AG08396 (cell line): ENCODE measurements around the gene TXLNB.
"Not testable (repeated sequence)": the region's sequence is repeated elsewhere in the genome, so short reads cannot be mapped to it uniquely, and the experiment has no call there.

Experiments used
- DNase-seq: peaks from one replicate; pipeline ENCODE4 v3.0.0; 2012; ENCODE audit warnings: low spot score, mixed read lengths

TXLNB gene

GRCh38 chr6:139234193-139234592 is 57.6 kb downstream of the TXLNB start:
- DNase-seq = not testable (repeated sequence)

DNA sequence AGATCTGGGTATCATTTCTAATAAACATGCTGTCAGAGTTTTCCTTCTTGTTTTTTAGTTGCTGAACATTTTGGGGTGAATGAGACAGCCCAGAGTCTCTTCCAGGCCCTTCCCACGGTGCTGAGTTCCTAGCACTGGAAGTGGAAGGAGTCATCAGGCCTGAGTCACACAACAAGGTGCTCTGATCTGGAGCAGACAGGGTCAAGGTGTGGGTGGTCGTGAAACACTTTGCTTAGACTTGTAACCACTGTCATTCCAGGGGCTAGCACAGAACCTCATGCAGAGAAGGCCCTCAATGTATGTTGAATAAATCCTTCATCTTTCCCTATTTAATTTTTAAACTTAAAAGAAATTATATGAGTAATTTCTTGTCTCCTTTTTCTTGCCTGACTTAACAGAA is 60.6 kb downstream of the TXLNB start:
- DNase-seq = no peak

DNA sequence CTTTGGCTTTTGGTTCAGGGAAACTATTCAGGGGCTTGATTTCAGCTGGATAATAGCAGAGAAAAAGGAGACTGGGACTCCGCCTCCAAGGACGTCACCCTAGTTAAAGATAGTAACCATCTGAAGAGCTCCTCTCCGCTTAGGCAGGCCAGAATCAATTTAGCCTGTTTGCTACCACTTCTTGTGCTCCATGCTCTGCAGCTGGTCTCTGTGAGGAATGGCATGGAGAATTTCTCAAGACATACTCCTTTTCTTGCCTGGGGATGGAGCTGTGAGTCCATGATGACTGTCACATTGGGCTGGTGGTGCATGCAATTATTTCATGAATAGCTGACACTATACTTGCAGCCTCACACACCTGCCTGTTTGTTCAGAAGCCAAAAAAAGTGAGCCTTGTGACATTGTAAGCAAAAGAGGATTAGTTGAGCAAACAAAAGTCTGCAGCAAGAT is 61.4 kb downstream of the TXLNB start:
- no peak for DNase-seq

DNA sequence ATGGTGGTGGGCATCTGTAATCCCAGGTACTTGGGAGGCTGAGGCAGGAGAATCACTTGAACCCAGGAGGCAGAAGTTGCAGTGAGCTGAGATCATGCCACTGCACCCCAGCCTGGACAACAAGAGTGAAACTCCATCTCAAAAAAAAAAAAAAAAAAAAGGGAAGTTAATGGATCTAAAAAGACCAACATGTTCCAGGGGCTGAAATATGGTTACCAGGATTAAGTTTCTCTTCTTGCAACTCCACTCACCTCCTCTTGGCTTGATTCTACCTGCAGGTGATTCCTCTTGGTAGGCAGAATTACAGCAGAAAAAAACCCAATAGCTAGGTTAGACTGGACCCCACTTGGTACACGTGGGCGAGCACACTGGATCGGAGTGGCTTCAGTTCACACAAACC is 63.4 kb downstream of the TXLNB start:
- DNase-seq = not testable (repeated sequence)

DNA sequence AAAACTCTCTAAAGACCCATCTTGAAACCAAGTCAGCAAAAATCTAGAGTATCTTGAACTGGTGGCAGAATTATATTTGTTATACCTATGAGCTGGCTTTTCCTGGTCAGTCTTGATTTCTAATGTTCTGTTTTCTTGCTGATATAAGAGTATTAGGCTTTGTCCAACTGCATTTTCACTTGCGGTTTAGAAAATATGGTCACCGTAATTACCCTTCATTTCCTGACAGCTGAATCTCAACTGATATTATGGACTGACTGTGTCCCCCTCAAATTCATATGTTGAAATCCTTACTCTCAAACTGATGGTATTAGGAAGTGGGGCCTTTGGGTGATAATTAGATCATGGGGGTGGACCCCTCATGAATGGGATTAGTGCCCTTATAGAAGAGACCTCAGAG is 72.1 kb downstream of the TXLNB start:
- DNase-seq = no peak

DNA sequence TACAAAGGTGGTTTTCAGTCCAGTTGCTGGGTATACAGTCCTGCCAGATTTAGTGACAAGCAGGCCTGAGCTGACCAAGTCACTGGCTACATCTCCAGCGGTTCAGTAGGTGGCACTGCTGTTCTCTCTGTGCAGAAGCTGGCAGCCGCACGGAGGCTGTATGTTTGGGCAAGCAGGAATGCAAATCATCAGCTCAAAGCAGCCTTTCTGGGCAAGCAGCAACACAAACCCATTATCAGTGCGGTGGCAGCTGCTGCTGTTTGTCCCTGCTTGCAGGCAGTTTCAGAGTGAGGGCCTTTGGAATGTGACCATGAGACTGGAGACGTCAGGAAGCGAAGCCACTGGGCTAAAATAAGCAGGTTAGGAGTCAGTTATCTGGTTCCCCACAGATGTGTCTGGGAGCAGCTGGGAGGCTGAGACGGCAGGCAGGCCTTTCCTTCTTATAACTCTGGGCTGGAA is 72.5 kb downstream of the TXLNB start:
- peak; percentile 87 for DNase-seq

GRCh38 chr6:139212460-139212859 is 79.3 kb downstream of the TXLNB start:
- DNase-seq = not testable (repeated sequence)

DNA sequence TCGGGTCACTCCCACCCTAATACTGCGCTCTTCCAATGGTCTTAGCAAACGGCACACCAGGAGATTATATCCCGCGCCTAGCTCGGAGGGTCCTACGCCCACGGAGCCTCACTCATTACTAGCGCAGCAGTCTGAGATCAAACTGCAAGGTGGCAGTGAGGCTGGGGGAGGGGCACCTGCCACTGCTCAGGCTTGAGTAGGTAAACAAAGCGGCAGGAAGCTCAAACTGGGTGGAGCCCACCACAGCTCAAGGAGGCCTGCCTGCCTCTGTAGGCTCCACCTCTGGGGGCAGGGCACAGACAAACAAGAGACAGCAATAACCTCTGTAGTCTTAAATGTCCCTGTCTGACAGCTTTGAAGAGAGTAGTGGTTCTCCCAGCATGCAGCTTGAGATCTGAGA is 81.0 kb downstream of the TXLNB start:
- not testable (repeated sequence) for DNase-seq

DNA sequence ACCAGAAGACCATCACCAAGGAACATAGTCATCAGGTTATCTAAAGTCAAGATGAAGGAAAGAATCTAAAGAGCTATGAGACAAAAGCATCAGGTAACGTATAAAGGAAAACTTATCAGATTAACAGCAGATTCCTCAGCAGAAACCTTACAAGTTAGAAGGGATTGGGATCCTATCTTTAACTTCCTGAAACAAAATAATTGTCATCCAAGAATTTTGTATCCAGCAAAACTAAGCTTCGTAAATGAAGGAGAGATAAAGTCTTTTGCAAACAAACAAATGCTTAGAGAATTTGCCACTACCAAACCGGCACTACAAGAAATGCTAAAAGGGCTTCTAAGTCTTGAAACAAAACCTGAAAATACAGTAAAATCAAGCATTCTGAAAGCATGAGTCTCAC is 86.0 kb downstream of the TXLNB start:
- DNase-seq = no peak

- DNase-seq = no peak
Observed at GRCh38 chr6:139204978-139205377, 86.8 kb downstream of the TXLNB start.

GRCh38 chr6:139201378-139201777 is 90.4 kb downstream of the TXLNB start:
- DNase-seq = no peak

DNA sequence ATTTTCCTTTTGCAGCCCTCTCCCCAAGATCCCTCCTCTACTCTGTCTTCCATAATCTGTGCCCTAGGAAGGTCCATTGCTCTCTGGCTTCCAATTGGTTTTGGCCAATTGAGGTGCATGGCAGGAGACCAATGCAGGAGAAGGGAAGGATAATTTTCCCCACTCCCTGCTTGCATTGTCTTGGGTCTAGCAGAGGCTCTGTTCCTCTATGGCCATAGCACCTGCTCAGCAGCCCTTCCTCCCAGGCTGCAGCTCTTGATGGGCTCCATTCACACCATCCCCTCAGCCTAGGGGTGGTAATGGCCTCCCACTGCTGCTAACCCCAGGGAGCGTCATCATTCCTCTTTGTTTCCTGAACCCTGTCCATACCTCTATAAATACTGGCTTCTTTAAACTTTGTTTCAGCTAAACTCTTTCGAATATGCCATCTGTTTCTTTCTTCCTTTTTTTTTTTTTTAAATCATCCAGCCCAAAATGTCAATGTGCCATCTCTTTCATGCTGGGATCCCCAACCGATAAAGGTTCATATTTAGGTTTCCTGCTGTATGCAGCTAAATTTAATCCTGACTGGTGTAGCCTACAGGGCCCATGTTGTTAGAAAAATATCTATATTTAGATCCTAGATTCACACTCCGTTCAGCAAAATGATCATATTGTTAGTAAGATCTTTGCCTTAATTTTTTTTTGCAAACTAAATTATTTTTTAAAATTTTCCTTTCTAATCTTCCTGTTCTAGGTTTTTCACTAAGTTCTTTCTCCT is 93.1 kb downstream of the TXLNB start:
- DNase-seq = no peak

- DNase-seq = no peak
Observed at GRCh38 chr6:139194740-139195139, 97.1 kb downstream of the TXLNB start.
